A673 (cell line): ENCODE data around the gene LNX1.

Experiments used
- EZH2 ChIP-seq: fragments of 200-600 bp; sonication (generic); IDR thresholded peaks from 2 replicates; pipeline ENCODE4 v1.6.1; 2017; ENCODE audit warnings: borderline replicate concordance, low read depth, mild to moderate bottlenecking, mixed read lengths, antibody characterized with exemption, low read length; ENCODE audit not compliant: poor library complexity, severe bottlenecking
- TF ChIP-seq, protein P1 (sequence below): fragments of 300-800, 200-600 bp; sonication (generic); conservative IDR thresholded peaks from 2 replicates; pipeline ENCODE4 v1.5.1; 2017; ENCODE audit warnings: low read depth, mild to moderate bottlenecking, antibody characterized with exemption, low read length, moderate library complexity, mixed read lengths

DNA sequence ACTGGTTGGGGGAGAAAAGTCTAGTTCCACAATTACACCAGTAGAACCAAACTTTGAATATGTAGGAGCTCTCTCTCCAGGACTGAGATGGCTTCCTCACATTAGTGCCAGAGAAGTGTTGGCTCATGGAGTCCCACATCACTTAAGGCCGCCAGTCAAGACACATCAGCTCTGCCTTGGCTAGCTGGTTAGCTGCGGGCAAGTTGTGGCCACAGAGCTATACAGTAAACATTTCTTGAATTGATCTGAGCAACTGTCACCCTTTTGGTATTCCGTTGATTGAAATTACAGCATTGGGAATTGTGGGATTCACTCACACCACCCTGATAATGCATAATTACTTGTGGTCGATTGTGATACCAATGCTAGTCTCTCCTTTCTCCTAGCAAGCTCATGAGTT lies 76.2 kb downstream of the LNX1 start:
- TF ChIP-seq, protein P1, sequence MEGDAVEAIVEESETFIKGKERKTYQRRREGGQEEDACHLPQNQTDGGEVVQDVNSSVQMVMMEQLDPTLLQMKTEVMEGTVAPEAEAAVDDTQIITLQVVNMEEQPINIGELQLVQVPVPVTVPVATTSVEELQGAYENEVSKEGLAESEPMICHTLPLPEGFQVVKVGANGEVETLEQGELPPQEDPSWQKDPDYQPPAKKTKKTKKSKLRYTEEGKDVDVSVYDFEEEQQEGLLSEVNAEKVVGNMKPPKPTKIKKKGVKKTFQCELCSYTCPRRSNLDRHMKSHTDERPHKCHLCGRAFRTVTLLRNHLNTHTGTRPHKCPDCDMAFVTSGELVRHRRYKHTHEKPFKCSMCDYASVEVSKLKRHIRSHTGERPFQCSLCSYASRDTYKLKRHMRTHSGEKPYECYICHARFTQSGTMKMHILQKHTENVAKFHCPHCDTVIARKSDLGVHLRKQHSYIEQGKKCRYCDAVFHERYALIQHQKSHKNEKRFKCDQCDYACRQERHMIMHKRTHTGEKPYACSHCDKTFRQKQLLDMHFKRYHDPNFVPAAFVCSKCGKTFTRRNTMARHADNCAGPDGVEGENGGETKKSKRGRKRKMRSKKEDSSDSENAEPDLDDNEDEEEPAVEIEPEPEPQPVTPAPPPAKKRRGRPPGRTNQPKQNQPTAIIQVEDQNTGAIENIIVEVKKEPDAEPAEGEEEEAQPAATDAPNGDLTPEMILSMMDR: no peak
- TF ChIP-seq EZH2: no peak
